Measurements from ENCODE around the gene CD19. TPM values are rescaled to one million over a fixed set of nuclear protein-coding genes. Genes with fewer than 3 reads are reported as not detected.
"Not testable (repeated sequence)": the region's sequence is repeated elsewhere in the genome, so short reads cannot be mapped to it uniquely, and the experiment has no call there.

Gene CD19
- total RNA-seq (2021; fragmentation: NEBNext Ultra II Directional; extraction: Animal tissue kit (Norgen Biotek cat#: 25700)), result not detected
- long read RNA-seq, result 0 reads

GRCh38 chr16:28931801-28932225, at the start of gene CD19:
Gene CD19 (plus strand): TSS chr16:28931971. CDS start chr16:28932001, 30 bp downstream.
- peaks cover 9% of the 10 kb centered on the region for H3K27me3 Mint-ChIP-seq (ENCODE audit: insufficient read depth)
- H3K4me1 Mint-ChIP-seq (ENCODE audit: low read depth), result peaks cover 9% of the 10 kb centered on the region; the same call in 1 of the 2 replicates
- H3K9me3 Mint-ChIP-seq, result no peaks in the 10 kb centered on the region
- no peak within 1 kb of the TSS for H3K27ac Mint-ChIP-seq
- no peak within 1 kb of the TSS for H3K4me3 Mint-ChIP-seq
- DNase-seq, result no peak
- peaks cover 3% of the 10 kb centered on the region; the same call in 1 of the 2 replicates for H3K36me3 Mint-ChIP-seq (ENCODE audit: low read depth)
- no peak for TF ChIP-seq CTCF (IDR thresholded peaks at IDR 0.05)

GRCh38 chr16:28882551-28883160, 49.1 kb upstream of the CD19 start:
- H3K9me3 Mint-ChIP-seq, result no peaks in the 10 kb centered on the region; the same call in 1 of the 2 replicates
- no peak overlapping the region for H3K27ac Mint-ChIP-seq
- TF ChIP-seq CTCF (IDR thresholded peaks at IDR 0.05), result no peak
- DNase-seq, result no peak
- no peak overlapping the region for H3K4me3 Mint-ChIP-seq
- H3K27me3 Mint-ChIP-seq (ENCODE audit: insufficient read depth), result peaks cover 5% of the 10 kb centered on the region
- H3K36me3 Mint-ChIP-seq (ENCODE audit: low read depth), result no peaks in the 10 kb centered on the region; the same call in 1 of the 2 replicates
- peaks cover 18% of the 10 kb centered on the region for H3K4me1 Mint-ChIP-seq (ENCODE audit: low read depth)

- Mint-ChIP-seq H3K27me3 (ENCODE audit: insufficient read depth) (peaks cover 4% of the 10 kb centered on the region), H3K4me1 (ENCODE audit: low read depth) (peaks cover 18% of the 10 kb centered on the region), H3K36me3 (ENCODE audit: low read depth) (no peaks in the 10 kb centered on the region; the same call in 1 of the 2 replicates), H3K4me3 (no peak overlapping the region), H3K27ac (no peak overlapping the region), H3K9me3 (no peaks in the 10 kb centered on the region; the same call in 1 of the 2 replicates)
- TF ChIP-seq CTCF (IDR thresholded peaks at IDR 0.05), result no peak
- DNase-seq, result no peak
Observed at GRCh38 chr16:28883221-28883996, 48.4 kb upstream of the CD19 start.

GRCh38 chr16:28884045-28884444, 47.7 kb upstream of the CD19 start:
- H3K27me3 Mint-ChIP-seq (ENCODE audit: insufficient read depth), result peaks cover 4% of the 10 kb centered on the region
- H3K27ac Mint-ChIP-seq, result no peak overlapping the region
- no peak for TF ChIP-seq CTCF (IDR thresholded peaks at IDR 0.05)
- no peak overlapping the region for H3K4me3 Mint-ChIP-seq
- H3K36me3 Mint-ChIP-seq (ENCODE audit: low read depth), result no peaks in the 10 kb centered on the region; the same call in 1 of the 2 replicates
- no peaks in the 10 kb centered on the region; the same call in 1 of the 2 replicates for H3K9me3 Mint-ChIP-seq
- DNase-seq, result no peak
- H3K4me1 Mint-ChIP-seq (ENCODE audit: low read depth), result peaks cover 12% of the 10 kb centered on the region

GRCh38 chr16:28886945-28887344, 44.8 kb upstream of the CD19 start:
- no peak for TF ChIP-seq CTCF (IDR thresholded peaks at IDR 0.05)
- Mint-ChIP-seq H3K27ac (no peak overlapping the region), H3K4me1 (ENCODE audit: low read depth) (no peaks in the 10 kb centered on the region), H3K9me3 (no peaks in the 10 kb centered on the region), H3K4me3 (no peak overlapping the region), H3K36me3 (ENCODE audit: low read depth) (no peaks in the 10 kb centered on the region), H3K27me3 (ENCODE audit: insufficient read depth) (peaks cover 2% of the 10 kb centered on the region)
- no peak for DNase-seq

- not testable (repeated sequence) for DNase-seq
Observed at GRCh38 chr16:28890355-28890754, 41.4 kb upstream of the CD19 start.

More at GRCh38 chr16:28890355-28890754, 41.4 kb upstream of the CD19 start:
- H3K36me3 Mint-ChIP-seq (ENCODE audit: low read depth); H3K27me3 Mint-ChIP-seq (ENCODE audit: insufficient read depth); H3K27ac Mint-ChIP-seq; H3K9me3 Mint-ChIP-seq; H3K4me1 Mint-ChIP-seq (ENCODE audit: low read depth); H3K4me3 Mint-ChIP-seq: not testable (repeated sequence)
